ENCODE data around the gene TBC1D1. TPM values are rescaled to one million over a fixed set of nuclear protein-coding genes. Genes with fewer than 3 reads are reported as not detected.

Gene TBC1D1
- total RNA-seq, 1 experiment from 2014 or later, result 42.6 TPM

GRCh38 chr4:38026158-38026740, 135.4 kb downstream of the TBC1D1 start:
- ChIA-PET CTCF (no interaction called here), POLR2A (ENCODE audit: low non-redundant PET) (no interaction called here)
- Histone ChIP-seq H3K4me3 (ENCODE audit: low read depth, low read length, poor library complexity, severe bottlenecking) (no peak overlapping the region), H3K4me1 (ENCODE audit: insufficient read depth, low read length, poor library complexity, severe bottlenecking) (no peaks in the 10 kb centered on the region), H3K36me3 (ENCODE audit: insufficient read depth, low read length, poor library complexity, severe bottlenecking) (no peaks in the 10 kb centered on the region), H3K27ac (ENCODE audit: low read depth, low read length, poor library complexity, severe bottlenecking) (no peak overlapping the region), H3K27me3 (replicated peaks; ENCODE audit: insufficient read depth, low read depth, low read length, poor library complexity) (no peaks in the 10 kb centered on the region), H3K9me3 (ENCODE audit: low read depth, low read length, poor library complexity, severe bottlenecking) (no peaks in the 10 kb centered on the region)
- intact Hi-C loops (cut with micrococcal nuclease; ENCODE audit: unreplicated experiment), result no loop called here
- no peak for TF ChIP-seq CTCF (conservative IDR thresholded peaks at IDR 0.05; ENCODE audit: low read depth, low read length)
- TF ChIP-seq EZH2 (IDR thresholded peaks at IDR 0.05; ENCODE audit: borderline replicate concordance, low read depth, low read length, poor library complexity, severe bottlenecking), result no peak
- no TSS peak for BruUV-seq (replicated peaks)
- DNase-seq (ENCODE audit: low spot score), result no peak

DNA sequence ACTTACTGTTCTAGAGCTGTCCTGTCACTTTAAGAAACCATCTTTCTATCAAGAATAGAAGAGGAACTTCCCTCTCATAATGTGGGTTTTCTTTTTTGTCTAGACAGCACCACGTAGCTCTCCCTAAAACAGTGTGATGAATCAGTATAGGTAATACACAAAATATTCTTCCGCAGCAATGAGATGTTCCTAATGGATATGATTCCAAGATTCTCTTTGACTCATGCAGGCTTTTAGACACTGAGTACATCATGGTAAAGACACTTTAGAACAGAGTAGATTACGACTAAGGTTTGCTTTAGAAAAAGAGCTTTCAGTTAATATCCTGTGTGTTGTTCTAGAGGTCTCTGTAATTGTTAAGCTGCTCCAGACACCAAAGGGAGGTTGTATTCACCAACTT, 139.1 kb downstream of the TBC1D1 start:
- H3K9me3 ChIP-seq (ENCODE audit: low read depth, low read length, poor library complexity, severe bottlenecking), result no peaks in the 10 kb centered on the region
- H3K36me3 ChIP-seq (ENCODE audit: insufficient read depth, low read length, poor library complexity, severe bottlenecking), result no peaks in the 10 kb centered on the region
- CTCF ChIA-PET, result no interaction called here

DNA sequence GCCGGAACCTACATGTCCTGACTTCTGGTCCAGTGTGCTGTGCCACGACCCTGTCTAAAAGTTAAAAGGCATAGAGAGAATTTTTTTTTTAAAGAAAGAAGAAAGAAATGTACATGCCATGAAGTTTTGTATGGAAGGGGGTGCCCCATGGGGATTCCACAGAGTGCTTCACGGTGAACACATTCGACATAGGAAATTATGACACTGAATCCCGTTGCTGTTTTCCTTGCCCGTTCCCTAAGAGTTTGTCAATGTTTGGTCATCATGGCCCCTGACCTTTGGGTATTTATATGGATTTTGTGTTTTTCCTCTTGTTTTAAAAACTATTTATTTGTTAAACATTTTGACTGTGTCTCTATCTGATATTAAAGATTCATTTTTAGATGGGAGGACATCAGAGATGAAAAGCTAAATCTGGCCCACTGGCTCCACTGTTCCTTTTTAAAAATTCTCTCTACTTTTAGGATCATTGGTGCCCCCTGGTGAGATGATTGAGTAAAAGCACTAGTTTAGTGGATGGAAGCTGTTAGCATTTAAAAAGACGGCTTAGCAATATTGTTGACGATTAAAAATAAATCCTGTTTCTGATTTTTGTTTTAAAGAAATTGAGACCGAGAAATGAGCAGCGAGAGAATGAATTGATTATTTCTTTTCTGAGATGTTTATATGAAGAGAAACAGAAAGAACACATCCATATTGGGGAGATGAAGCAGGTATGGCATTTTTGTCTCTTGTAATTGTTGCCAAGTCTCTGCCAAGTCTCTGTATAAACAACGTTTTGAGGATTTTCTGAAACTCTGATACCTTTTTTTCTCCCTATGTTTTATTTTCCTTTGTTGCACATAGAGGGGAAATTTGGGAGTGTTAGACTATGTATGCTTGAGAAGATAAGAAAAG, 144.3 kb downstream of the TBC1D1 start:
- H3K4me3 ChIP-seq (ENCODE audit: low read depth, low read length, poor library complexity, severe bottlenecking), result no peak overlapping the region
- H3K27me3 ChIP-seq (replicated peaks; ENCODE audit: insufficient read depth, low read depth, low read length, poor library complexity), result no peaks in the 10 kb centered on the region
- BruUV-seq (replicated peaks), result no TSS peak
- H3K9me3 ChIP-seq (ENCODE audit: low read depth, low read length, poor library complexity, severe bottlenecking), result no peaks in the 10 kb centered on the region
- intact Hi-C loops (cut with micrococcal nuclease; ENCODE audit: unreplicated experiment), result loop anchor here (1.0 to 10.0 kb wide), 3 partner anchors 232 to 580 kb away; a partner anchor contains a TSS
- POLR2A ChIA-PET (ENCODE audit: low non-redundant PET), result no interaction called here
- H3K27ac ChIP-seq (ENCODE audit: low read depth, low read length, poor library complexity, severe bottlenecking), result no peak overlapping the region
- CTCF ChIA-PET, result interaction anchor here (1.0 to 1.5 kb wide), 3 partner anchors 14 to 233 kb away, joined by 3 to 4 read pairs (median 4); no protein-coding TSS in a partner anchor
- peak; percentile 79 for DNase-seq (ENCODE audit: low spot score)
- no peaks in the 10 kb centered on the region for H3K4me1 ChIP-seq (ENCODE audit: insufficient read depth, low read length, poor library complexity, severe bottlenecking)
- TF ChIP-seq EZH2 (IDR thresholded peaks at IDR 0.05; ENCODE audit: borderline replicate concordance, low read depth, low read length, poor library complexity, severe bottlenecking), result no peak
- peak; percentile 74 for TF ChIP-seq CTCF (conservative IDR thresholded peaks at IDR 0.05; ENCODE audit: low read depth, low read length)
- no peaks in the 10 kb centered on the region for H3K36me3 ChIP-seq (ENCODE audit: insufficient read depth, low read length, poor library complexity, severe bottlenecking)

More for the DNA sequence above, 139.1 kb downstream of the TBC1D1 start:
- Histone ChIP-seq H3K4me3 (ENCODE audit: low read depth, low read length, poor library complexity, severe bottlenecking) (no peak overlapping the region), H3K27me3 (replicated peaks; ENCODE audit: insufficient read depth, low read depth, low read length, poor library complexity) (no peaks in the 10 kb centered on the region), H3K4me1 (ENCODE audit: insufficient read depth, low read length, poor library complexity, severe bottlenecking) (no peaks in the 10 kb centered on the region), H3K27ac (ENCODE audit: low read depth, low read length, poor library complexity, severe bottlenecking) (no peak overlapping the region)
- POLR2A ChIA-PET (ENCODE audit: low non-redundant PET), result no interaction called here
- no peak for DNase-seq (ENCODE audit: low spot score)
- intact Hi-C loops (cut with micrococcal nuclease; ENCODE audit: unreplicated experiment), result loop anchor here (10.0 kb wide), 1 partner anchor 575 kb away; a partner anchor contains a TSS
- TF ChIP-seq EZH2 (IDR thresholded peaks at IDR 0.05; ENCODE audit: borderline replicate concordance, low read depth, low read length, poor library complexity, severe bottlenecking) (no peak), CTCF (conservative IDR thresholded peaks at IDR 0.05; ENCODE audit: low read depth, low read length) (no peak)
- no TSS peak for BruUV-seq (replicated peaks)
